Measurements from ENCODE around the gene TLE2.

Gene TLE2

GRCh38 chr19:2962018-2962670, 66.9 kb downstream of the TLE2 start:
- TF ChIP-seq, protein P1, sequence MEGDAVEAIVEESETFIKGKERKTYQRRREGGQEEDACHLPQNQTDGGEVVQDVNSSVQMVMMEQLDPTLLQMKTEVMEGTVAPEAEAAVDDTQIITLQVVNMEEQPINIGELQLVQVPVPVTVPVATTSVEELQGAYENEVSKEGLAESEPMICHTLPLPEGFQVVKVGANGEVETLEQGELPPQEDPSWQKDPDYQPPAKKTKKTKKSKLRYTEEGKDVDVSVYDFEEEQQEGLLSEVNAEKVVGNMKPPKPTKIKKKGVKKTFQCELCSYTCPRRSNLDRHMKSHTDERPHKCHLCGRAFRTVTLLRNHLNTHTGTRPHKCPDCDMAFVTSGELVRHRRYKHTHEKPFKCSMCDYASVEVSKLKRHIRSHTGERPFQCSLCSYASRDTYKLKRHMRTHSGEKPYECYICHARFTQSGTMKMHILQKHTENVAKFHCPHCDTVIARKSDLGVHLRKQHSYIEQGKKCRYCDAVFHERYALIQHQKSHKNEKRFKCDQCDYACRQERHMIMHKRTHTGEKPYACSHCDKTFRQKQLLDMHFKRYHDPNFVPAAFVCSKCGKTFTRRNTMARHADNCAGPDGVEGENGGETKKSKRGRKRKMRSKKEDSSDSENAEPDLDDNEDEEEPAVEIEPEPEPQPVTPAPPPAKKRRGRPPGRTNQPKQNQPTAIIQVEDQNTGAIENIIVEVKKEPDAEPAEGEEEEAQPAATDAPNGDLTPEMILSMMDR (conservative IDR thresholded peaks at IDR 0.05; ENCODE audit: control insufficient read depth, insufficient read depth, low read depth, low read length), result peak; percentile 72
- no peak overlapping the region for H3K4me3 ChIP-seq (ENCODE audit: control insufficient read depth, low read depth, low read length)
- peak; percentile 87 for DNase-seq (ENCODE audit: low read depth)

DNA sequence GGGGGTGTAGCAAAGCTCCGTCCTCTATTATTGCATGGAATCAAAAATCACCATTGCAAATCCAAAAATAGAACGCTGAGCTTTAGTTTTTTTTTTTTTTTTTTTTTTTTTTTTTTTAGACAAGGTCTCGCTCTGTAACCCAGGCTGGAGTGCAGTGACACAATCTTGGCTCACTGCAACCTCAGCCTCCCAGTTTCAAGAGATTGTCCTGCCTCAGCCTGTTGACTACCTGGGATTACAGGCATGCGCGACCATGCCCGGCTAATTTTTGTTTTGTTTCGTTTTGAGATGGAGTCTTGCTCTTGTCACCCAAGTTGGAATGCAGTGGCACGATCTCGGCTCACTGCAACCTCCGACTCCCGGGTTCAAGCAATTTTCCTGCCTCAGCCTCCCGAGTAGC, 69.0 kb downstream of the TLE2 start:
- TF ChIP-seq, protein P1 (conservative IDR thresholded peaks at IDR 0.05; ENCODE audit: control insufficient read depth, insufficient read depth, low read depth, low read length), result no peak
- H3K4me3 ChIP-seq (ENCODE audit: control insufficient read depth, low read depth, low read length), result no peak overlapping the region
- DNase-seq (ENCODE audit: low read depth), result no peak

DNA sequence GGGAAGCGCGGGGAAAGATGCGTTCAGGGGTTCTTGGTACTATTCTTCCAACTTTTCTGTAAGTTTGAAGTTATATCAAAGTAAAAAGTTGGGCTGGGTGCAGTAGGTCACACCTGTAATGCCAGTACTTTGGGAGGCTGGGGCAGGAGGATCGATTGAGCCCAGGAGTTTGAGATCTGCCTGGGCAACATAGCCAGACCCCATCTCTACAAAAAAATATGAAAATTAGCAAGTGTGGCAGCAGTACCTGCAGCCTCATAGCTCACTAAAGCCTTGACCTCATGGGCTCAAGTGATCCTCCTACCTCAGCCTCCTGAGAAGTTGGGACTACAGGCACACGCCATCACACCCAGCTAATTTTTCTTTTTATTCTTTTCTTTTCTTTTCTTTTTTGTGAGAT, 71.9 kb downstream of the TLE2 start:
- TF ChIP-seq, protein P1 (conservative IDR thresholded peaks at IDR 0.05; ENCODE audit: control insufficient read depth, insufficient read depth, low read depth, low read length), result no peak
- no peak overlapping the region for H3K4me3 ChIP-seq (ENCODE audit: control insufficient read depth, low read depth, low read length)
- no peak for DNase-seq (ENCODE audit: low read depth)

- H3K4me3 ChIP-seq (ENCODE audit: control insufficient read depth, low read depth, low read length), result peak overlapping the region; percentile 21
- peak; percentile 38 for DNase-seq (ENCODE audit: low read depth)
- TF ChIP-seq, protein P1 (conservative IDR thresholded peaks at IDR 0.05; ENCODE audit: control insufficient read depth, insufficient read depth, low read depth, low read length), result peak; percentile 9
These were observed 76.1 kb downstream of the TLE2 start for GRCh38 chr19:2952953-2953481.

DNA sequence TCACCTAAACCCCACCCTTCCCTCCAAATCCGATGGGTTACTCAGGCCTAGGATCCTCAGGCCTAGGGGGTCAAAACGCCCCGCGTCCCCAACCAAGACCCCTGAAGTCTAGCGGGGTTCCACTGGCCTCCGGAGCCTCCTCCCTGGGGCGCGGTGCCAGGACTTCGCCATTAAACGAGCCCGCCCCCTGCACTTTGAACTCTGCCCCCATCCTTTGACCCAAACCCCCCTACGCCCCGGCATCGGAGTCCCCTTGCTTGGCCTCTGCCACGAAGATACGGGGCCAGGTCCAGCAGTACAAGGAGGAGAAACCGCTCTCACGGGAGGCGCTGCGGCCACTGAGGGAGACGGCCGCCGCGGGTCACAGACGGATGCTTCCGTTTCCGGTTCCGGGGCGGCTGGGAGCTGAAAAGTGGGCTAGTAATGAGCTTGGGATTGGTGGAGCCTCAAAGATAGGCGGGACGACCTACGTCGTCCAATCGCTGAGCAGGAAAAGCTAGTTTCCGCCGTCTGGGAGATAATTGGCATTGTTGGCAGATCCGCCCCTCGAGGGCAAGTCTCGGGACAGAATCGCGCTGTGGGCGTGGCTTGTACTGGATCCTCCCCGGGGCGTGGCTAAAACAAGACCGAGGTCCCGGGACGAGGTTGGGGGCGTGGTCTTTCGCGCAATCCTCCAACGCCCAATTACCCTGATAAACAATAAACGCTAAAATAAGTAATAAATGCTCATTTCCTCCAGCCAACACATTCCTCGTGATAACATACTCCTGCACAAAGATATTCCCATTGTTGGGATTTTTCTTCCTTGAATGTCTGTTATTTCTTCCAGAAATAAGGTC, 78.6 kb downstream of the TLE2 start:
- TF ChIP-seq, protein P1 (conservative IDR thresholded peaks at IDR 0.05; ENCODE audit: control insufficient read depth, insufficient read depth, low read depth, low read length), result no peak
- H3K4me3 ChIP-seq (ENCODE audit: control insufficient read depth, low read depth, low read length), result peak overlapping the region; percentile 98
- DNase-seq (ENCODE audit: low read depth), result peak; percentile 99

GRCh38 chr19:2949939-2950285, 79.2 kb downstream of the TLE2 start:
- DNase-seq (ENCODE audit: low read depth), result no peak

More at GRCh38 chr19:2949939-2950285, 79.2 kb downstream of the TLE2 start:
- peak overlapping the region; percentile 98 for H3K4me3 ChIP-seq (ENCODE audit: control insufficient read depth, low read depth, low read length)
- TF ChIP-seq, protein P1 (conservative IDR thresholded peaks at IDR 0.05; ENCODE audit: control insufficient read depth, insufficient read depth, low read depth, low read length), result no peak

Data from fibroblast of mammary gland (primary cell).